GM12878 (cell line): Measurements from ENCODE around the gene GMCL1. TPM values are rescaled to one million over a fixed set of nuclear protein-coding genes. Genes with fewer than 3 reads are reported as not detected.

ENCODE experiments used
- CEBPB ChIP-seq, 2 experiments: fragments of 150-350 bp in 1 of 2; IDR thresholded peaks; 2 replicates each; pipeline ENCODE4 v1.6.1; 2012 to 2014; ENCODE audit warnings: low read depth in 2 of 2, low read length in 2 of 2, borderline replicate concordance in 1 of 2, inconsistent platforms in 1 of 2
- CEBPZ ChIP-seq: fragments of 150-350 bp; IDR thresholded peaks from 2 replicates; pipeline ENCODE4 v1.6.1; 2016; ENCODE audit warnings: low read depth, low read length
- DPF2 ChIP-seq: fragments of 450-650 bp; IDR thresholded peaks from 2 replicates; pipeline ENCODE4 v1.6.1; 2017; ENCODE audit warnings: mild to moderate bottlenecking
- EGR1 ChIP-seq, 2 experiments: IDR thresholded peaks; 1 replicate in 1 of 2; 2 replicates in 1 of 2; pipeline ENCODE4 v1.6.1; 2011 to 2012; ENCODE audit warnings: low read depth in 2 of 2, low read length in 2 of 2, borderline replicate concordance in 1 of 2, mild to moderate bottlenecking in 1 of 2, moderate library complexity in 1 of 2
- FOS ChIP-seq: IDR thresholded peaks from 3 replicates; pipeline ENCODE4 v1.6.1; 2011; ENCODE audit warnings: borderline replicate concordance; ENCODE audit not compliant: insufficient read length; ENCODE audit errors: extremely low read depth
- KDM1A ChIP-seq: fragments of 200-600 bp; sonication (generic); IDR thresholded peaks from 2 replicates; pipeline ENCODE4 v1.6.1; 2016; ENCODE audit warnings: borderline replicate concordance
- MAX ChIP-seq: IDR thresholded peaks from 2 replicates; pipeline ENCODE4 v1.6.1; 2012; ENCODE audit warnings: low read depth, low read length, improper control_type of control experiment
- NFYB ChIP-seq: IDR thresholded peaks from 2 replicates; pipeline ENCODE4 v1.6.1; 2011; ENCODE audit warnings: low read depth, mild to moderate bottlenecking, low read length, improper control_type of control experiment, moderate library complexity; ENCODE audit not compliant: insufficient read depth
- RELB ChIP-seq: fragments of 450-650 bp; IDR thresholded peaks from 2 replicates; pipeline ENCODE4 v1.6.1; 2017; ENCODE audit warnings: low read depth, mild to moderate bottlenecking, moderate library complexity
- REST ChIP-seq: IDR thresholded peaks from 2 replicates; pipeline ENCODE4 v1.6.1; 2012; ENCODE audit warnings: mild to moderate bottlenecking, low read depth, low read length
- SREBF1 ChIP-seq: IDR thresholded peaks from 2 replicates; pipeline ENCODE4 v1.6.1; 2012; ENCODE audit warnings: mild to moderate bottlenecking, low read length
- TCF12 ChIP-seq: IDR thresholded peaks from 2 replicates; pipeline ENCODE4 v1.6.1; 2011; ENCODE audit warnings: low read depth, mild to moderate bottlenecking, low read length
- ZNF687 ChIP-seq: fragments of 450-650 bp; IDR thresholded peaks from 2 replicates; pipeline ENCODE4 v1.6.1; 2017; ENCODE audit warnings: mild to moderate bottlenecking, moderate library complexity
- polyA plus RNA-seq, 11 experiments: library from polyadenylated mRNA; depleted of rRNA in 4 of 11; unstranded in 6 of 11; stranded (reverse) in 5 of 11; fragments of >200 nt; fragmentation: Nextera tagmentation in 4 of 11; fragmentation: Illumina TruSeq in 1 of 11; extraction: Ambion mirVana in 4 of 11; extraction: Trizol in 1 of 11; gene quantifications; 1 replicate in 1 of 11; 2 replicates in 10 of 11; pipeline versions ENCODE4 v1.2.1 to v1.2.3, GENCODE V29; 2011 to 2016; ENCODE audit warnings: inconsistent platforms in 2 of 11, missing spikeins in 2 of 11, low read depth in 1 of 11
- total RNA-seq, 4 experiments: library from RNA; depleted of rRNA in 3 of 4; stranded (reverse); fragments of >200 nt in 3 of 4; fragmentation: Illumina TruSeq in 1 of 4; extraction: Trizol in 1 of 4; gene quantifications; 2 replicates each; pipeline versions ENCODE4 v1.2.1 to v1.2.3, GENCODE V29; 2013 to 2021

GMCL1 gene
- total and polyA plus RNA-seq, 10 of the 15 experiments (the other 5 are each of a cell fraction or from before 2014, with no cell fraction given) = 3.7 to 21.4 (median 12.3) TPM

- TF ChIP-seq MAX (no peak; the same call in 1 of the 2 replicates), SREBF1 (no peak), KDM1A (no peak), FOS (peak; percentile 51), CEBPZ (0 out of 2 replicates have a peak, but pooled peaks have one; percentile 71), DPF2 (peak; percentile 71), EGR1 (IDR thresholded peaks at IDR 0.05; ENCODE audit: borderline replicate concordance in 1 of 2, low read depth in 2 of 2, low read length in 2 of 2) (no peak), CEBPB (IDR thresholded peaks at IDR 0.05; ENCODE audit: borderline replicate concordance in 1 of 2, low read depth in 2 of 2, low read length in 2 of 2) (peak in 1 of 2 experiments; percentile 76; a peak in 1 of 4 replicates), REST (no peak), RELB (no peak), ZNF687 (peak; percentile 83), NFYB (no peak; the same call in none of the 2 replicates), TCF12 (peak; percentile 41; the same call in 1 of the 2 replicates)
These were observed 84.9 kb downstream of the GMCL1 start (continued) for GRCh38 chr2:69914164-69914949.
